Peyer's patch (tissue), 4 donors: Measurements from ENCODE around the gene LRP5.

Source experiments
- CTCF ChIP-seq, 6 experiments: fragments of 450-650 bp in 4 of 6; fragments of 200-600 bp in 2 of 6; sonication (generic) in 1 of 6; IDR thresholded peaks; one replicate each; pipeline ENCODE4 v1.5.1; 2017 to 2019; ENCODE audit warnings: antibody characterized with exemption in 6 of 6, mild to moderate bottlenecking in 3 of 6, moderate library complexity in 1 of 6
- POLR2A ChIP-seq, 2 donors: fragments of 450-650 bp; IDR thresholded peaks; one replicate each; pipeline ENCODE4 v1.5.1; 2017; ENCODE audit warnings: antibody characterized with exemption in 2 of 2, mild to moderate bottlenecking in 2 of 2, moderate library complexity in 2 of 2

GRCh38 chr11:68418648-68419047, 106.3 kb downstream of the LRP5 start:
- TF ChIP-seq POLR2A (IDR thresholded peaks at IDR 0.05) (no peak), CTCF (IDR thresholded peaks at IDR 0.05) (no peak)
